Measurements from ENCODE around the gene CX3CR1.
"Not testable (repeated sequence)": the region's sequence is repeated elsewhere in the genome, so short reads cannot be mapped to it uniquely, and the experiment has no call there.

CX3CR1 gene

DNA sequence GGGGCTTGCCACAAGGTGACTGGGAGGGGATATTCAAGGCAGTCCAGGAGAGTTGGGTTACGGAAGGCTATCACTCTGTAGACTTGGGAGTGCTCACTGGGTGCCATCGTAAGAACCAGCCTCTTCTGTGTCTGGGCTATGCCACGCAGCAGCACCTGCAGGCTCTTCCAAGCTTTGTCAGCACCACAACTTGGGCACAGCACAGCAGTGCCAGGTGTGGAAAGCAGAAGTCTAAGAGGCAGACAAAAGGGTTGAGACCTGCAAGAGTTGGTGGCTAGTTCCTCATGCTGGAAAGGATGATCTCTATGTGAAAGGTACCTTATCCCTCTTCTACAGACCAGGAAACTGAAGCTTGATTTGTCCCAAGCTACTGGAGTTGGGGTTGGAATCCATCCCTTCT is 15.8 kb downstream of the CX3CR1 start:
- peak; percentile 92 for DNase-seq

DNA sequence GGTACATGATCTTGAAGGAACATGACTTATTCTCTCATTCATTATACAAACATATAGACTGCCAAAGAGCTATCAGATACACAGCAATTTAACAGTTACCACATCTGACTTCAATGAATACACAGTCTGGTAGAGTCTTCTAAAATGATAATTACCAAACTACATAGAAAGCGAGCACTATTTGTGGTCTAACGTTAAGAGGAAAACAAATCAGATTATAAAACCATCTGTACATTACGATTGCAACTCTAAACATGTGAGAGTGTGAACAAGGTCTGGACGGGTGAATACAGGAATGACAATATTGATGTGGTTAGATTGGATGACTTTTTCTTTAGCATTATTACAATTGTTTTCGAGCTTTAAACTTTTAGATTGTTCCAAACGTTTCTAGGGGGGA is 16.3 kb downstream of the CX3CR1 start:
- no peak for DNase-seq

DNA sequence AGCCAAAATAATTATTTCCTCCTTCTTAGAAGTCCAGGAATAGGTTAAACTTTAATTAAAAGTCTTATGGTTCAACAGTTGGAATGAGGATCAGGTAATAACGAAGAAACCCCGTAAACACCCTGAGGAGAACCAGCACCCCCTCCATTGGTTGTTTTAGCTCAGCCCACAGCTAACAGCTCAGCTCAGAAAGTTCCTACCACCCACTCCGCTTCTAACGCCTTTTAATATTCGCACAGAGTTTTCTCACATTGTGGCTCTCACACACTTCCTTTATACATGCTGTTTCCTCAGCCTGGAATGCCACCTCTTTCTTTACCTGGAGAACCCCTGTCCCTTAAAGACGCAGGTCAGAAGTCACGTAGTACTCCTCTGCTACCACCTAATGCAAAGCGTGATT is 17.0 kb downstream of the CX3CR1 start:
- peak; percentile 42 for DNase-seq

DNA sequence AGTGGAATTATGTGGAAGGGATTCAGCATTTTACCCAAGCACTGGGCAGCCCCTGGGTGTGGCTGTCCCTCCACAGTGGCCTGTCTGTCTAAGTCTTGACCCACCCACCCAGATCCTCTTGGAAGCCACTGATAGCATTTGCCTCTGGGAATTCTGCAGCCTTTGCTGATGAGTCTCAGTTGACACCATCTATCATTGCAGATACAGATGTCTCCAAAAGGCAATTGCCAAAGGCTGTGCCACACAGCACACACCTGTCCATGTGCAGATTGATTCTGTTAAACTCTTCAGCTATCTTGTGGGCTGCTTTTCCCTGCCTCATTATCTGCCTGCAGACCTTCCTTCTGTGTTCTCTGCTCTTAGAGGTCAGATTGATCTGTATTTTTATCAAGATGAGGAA is 18.1 kb downstream of the CX3CR1 start:
- DNase-seq, result no peak

DNA sequence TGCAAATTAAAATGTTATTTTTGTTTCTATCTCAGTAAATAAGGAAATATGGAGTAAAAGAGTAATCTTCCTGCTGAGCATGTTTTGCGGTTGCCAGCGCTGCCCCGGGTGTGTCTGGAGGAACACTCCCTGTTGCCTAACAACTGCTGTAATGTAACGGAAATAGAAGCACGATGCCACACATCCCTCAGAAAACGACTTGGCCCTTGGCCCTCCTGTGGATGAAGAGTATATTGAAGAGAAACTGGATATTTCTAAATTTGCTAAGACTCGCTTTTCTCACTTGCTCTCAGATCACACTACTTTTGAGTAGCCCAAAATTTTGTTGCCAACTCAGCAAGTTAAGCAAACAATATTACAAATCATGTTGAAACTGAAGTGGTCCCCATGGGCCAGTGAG is 18.9 kb downstream of the CX3CR1 start:
- DNase-seq, result peak; percentile 97

DNA sequence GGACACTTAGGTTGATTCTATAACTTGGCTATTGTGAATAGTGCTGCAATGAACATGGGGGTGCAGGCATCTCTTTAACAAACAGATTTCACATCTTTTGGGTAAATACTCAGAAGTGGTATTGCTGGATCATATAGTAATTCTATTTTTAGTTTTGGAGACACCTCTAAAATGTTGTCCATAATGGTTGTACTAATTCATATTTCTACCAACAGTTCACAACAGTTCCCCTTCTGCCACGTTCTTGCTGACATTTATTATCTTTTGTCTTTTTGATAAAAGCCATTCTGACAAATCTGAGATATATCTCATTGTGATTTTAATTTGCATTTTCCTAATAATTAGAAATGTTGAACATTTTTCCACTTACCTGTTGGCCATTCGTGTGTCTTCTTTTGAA is 19.5 kb downstream of the CX3CR1 start:
- no peak for DNase-seq

DNA sequence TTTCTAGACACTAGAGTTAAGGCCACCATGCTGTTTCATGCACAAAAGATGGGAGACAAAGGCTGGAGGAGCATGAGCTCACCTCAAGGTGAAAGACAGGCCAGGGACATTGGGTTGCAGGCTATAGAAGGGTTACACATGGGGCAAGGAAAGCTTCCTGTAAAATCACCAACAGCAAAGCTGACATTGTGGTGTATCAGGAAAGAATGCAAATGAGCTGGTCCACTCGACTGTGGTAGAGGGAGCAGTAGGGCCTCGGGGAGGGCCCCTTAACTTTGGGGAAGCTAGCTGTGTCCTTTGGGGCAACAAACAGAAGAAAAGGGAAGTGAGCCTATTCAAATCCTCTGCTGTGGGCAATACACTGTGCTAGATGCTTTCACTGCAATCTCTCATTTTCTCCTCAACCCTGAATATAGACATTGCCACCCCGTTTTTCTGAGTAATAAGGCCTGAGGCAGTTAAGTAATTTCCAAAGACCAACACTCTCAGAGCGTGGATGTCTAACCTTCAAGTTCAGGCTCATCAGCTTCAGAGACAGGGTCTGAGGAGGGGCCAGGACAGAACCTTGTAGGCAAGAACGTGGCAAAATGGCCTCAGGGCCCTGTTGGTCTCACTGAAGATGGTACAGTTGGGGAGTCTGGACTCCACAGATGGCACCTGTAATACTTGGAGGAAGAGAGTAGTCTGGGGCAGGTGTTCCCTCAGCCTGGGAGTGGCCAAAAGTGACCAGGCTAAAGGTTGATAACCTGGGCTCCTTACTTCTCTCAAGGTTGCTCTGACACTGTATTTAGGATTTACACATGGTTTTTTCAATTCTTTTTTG is 24.1 kb downstream of the CX3CR1 start:
- DNase-seq, result peak; percentile 93

DNA sequence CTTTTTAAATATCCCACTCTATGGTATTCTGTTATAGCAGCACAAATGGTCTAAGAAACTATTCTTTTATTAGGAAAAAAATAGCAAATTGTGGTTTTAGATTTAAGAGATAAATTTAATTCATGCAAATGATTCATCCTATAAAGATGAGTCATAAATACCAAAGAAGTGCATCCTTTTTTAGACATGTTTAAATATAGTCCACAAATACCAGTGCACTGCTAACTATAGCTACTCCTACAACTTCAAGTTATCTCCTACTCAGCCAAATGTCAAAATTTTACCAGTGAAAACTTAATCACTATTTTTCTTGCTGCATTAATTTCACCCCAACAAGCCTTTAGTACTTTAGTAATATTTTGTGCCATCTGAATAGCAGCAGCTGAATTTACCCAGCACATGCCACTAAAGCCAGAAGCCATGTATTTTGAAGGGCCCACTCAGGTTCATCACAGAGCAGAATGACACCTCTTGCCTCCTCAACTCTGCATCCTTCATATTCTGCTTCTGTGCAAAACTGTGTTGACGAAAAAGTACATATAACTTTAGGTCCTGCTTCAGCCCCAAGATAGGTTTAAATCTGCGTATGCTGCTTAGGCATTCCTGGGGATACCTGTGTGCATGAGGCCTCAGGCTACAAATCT is 24.9 kb downstream of the CX3CR1 start:
- DNase-seq, result no peak

DNA sequence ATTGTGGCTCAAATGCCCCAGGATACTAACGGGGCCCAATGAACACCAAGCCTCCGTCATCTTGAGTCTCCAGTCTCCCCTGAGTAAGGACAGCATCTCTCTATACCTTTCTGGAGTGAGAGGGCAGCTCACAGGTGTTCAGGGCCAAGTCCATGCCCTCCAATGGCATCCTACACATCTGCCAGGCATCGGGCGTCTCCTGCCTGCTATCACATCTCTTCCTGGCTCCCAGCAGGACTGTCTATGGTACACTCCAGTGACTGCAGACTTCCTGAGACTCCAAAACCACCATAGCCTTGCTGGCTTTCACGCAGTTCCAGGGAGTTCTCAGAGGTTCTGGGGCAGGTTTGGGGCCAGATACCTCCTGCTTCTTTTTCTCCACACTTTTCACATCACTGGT is 28.3 kb downstream of the CX3CR1 start:
- no peak for DNase-seq

DNA sequence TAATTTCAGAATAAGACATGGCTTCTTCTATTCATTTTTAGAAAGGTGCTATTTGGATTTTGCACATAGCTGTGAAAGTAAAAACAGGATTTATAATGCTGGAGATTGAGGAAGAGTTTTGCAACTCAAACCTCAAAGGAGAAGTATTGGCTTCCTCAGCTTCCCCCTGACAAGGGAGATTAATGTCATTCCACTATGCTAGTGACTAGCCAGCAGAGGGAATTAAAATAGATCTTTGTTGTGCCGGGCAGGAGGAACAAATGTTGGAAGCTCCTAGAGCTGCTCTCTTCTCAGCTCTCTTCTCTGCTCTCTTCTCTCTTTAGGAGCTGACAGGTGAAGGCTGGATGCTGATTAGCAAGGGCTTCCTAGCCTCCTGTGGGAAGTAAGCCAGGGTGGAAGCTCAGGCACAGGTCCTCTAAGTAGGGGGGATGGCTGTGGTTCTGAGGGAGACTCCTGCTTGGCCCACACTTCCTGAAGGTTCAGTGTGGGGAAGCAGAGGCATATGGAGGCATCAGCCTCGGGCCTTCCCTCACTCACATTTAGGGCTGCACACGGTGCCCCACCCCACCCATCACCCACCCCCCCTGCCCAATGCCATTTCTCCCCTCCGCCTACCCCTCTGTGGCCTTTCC is 29.6 kb downstream of the CX3CR1 start:
- no peak for DNase-seq

DNA sequence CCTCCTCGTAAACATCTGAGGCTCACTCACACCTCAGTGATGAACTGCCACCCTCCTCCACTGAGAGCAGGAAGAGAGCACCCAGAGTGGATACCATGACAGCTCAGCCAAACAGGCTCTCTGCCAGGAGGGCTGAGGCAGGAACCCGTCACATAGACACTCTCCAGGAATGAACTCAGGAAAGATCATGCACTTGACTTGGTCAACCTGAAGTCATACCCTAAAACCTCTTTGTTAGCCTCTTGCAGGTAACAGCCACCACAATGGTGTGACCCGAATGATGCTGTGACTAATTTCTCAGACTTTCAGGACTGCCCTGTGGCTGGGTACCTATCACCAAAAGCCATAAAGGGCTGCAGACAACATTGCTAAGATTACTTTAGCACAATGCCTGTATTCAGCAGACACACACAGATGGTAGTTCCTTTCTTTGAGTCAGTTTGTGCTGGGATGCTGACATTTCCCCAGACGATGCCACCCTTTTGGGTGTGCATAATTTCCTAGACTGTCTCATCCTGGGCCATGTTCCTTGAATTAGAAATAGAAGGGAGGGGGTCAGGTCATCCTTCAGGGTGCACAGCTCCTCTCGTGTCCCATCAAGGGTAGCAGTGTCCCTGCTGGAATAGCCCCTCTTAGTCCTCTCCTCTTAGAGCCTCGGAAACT is 30.3 kb downstream of the CX3CR1 start:
- no peak for DNase-seq

DNA sequence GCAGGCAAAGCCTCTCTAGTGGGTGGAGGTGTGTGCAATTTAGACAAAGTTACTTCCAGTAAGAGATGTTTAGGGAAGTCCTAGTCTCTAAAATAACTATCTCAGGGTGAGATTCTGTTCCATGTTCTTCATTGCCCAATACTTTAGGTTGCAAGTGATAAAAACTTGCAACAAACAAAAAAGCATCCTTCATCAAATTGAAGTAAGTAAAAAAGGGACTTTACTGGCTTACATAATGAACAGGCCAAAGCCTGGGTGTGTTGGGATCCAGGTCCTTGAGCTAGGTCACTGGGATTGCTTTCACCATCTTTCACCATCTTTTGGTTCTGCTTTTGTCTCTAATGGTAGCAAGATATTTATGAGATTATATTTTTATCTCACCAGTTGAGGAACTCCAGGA is 38.3 kb downstream of the CX3CR1 start:
- no peak for DNase-seq

DNA sequence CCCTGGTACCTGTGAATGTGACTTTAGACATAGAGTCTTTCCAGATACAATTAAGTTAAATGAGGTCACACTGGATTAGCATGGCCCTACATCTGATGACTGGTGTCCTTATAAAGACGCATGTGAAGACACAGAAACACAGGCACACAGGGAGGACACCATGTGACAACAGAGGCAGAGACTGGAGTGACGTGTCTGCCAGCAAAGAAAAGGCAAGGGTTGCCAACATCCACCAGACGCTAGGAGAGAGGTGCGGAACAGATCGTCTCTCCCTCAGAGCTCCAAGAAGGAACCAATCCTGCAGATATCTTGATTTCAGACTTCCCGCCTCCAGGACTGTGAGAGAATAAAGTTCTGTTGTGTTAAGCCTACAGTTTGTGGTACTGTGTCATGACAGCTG is 42.8 kb downstream of the CX3CR1 start:
- no peak for DNase-seq

DNA sequence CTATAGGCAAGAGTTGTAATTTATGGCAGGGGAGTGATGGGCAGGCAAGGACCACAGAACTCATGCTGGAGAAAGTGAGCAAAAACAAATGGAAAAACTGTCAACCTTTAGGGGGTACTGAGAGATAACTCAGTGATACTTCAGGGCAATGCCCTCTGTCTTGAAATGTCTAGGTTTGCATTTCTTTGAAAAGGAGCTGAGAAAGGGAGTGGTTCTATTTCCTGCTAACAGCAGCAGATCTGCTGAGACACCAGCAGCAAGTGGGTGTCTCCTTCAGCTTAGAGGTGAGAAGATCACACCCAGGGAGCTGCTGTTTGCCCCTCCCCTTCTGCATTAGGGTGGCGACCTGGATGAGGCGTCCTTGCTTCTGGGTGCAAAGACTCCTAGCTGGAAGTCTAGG is 45.2 kb downstream of the CX3CR1 start:
- peak; percentile 92 for DNase-seq

DNA sequence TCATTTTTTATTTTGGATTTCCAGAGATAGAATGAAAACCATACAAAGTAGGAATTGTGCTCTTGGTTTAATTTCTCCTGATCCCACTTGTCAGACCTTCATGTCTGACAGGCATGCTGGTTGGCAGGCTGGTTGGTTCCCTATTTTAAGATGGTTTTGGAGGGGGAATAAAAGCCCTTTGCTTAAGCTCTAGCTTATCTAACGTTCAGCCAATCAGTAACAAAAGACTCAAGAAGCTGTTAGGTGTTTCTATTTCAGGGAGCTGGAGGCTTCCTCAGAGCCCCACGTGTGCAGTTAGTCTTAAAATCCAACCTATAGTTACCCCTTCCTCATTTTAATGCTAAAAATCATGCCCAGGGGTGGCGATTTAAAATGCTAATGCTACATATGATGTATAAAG is 47.0 kb downstream of the CX3CR1 start:
- no peak for DNase-seq

DNA sequence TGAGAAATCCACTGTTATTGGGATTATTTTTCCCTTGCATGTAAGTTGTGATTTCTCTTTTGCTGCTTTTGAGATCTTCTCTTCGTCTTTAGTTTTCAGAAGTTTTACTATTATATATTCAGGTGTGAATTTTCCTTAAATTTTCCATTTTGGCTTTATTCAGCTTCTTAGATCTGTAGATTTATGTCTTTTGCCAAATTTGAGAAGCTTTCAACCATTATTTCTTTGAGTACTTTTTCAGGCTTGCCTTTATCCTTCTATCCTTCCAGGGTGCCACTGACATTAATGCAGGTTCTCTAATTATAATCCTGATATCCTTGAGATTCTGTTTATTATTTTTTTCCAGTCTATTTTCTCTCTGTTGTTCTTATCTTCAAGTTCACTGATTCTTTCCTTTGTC is 49.4 kb downstream of the CX3CR1 start:
- no peak for DNase-seq

DNA sequence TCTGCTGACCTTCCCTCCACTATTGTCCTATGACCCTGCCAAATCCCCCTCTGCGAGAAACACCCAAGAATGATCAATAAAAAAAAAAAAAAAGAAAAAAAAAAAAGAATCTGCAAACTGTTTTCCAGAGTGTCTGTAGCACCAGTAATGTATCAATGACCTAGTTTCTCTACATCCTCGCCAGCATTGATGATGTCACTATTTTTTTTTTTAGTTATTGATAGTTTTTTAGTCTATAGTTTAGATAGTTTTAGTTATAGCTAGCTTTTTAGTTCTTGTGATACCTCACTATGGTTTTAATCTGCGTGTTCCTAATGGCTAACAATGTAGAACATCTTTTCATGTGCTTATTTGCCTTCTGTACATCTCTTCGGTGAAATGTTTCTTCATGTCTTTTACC is 51.3 kb downstream of the CX3CR1 start:
- DNase-seq, result no peak

DNA sequence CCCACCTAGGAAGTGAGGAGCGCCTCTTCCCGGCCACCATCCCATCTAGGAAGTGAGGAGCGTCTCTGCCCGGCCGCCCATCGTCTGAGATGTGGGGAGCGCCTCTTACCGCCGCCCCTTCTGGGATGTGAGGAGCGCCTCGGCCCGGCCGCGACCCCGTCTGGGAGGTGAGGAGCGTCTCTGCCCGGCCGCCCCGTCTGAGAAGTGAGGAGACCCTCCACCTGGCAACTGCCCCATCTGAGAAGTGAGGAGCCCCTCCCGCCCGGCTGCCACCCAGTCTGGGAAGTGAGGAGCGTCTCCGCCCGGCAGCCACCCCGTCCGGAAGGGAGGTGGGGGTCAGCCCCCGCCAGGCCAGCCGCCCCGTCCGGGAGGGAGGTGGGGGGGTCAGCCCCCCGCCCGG is 52.2 kb downstream of the CX3CR1 start:
- not testable (repeated sequence) for DNase-seq

DNA sequence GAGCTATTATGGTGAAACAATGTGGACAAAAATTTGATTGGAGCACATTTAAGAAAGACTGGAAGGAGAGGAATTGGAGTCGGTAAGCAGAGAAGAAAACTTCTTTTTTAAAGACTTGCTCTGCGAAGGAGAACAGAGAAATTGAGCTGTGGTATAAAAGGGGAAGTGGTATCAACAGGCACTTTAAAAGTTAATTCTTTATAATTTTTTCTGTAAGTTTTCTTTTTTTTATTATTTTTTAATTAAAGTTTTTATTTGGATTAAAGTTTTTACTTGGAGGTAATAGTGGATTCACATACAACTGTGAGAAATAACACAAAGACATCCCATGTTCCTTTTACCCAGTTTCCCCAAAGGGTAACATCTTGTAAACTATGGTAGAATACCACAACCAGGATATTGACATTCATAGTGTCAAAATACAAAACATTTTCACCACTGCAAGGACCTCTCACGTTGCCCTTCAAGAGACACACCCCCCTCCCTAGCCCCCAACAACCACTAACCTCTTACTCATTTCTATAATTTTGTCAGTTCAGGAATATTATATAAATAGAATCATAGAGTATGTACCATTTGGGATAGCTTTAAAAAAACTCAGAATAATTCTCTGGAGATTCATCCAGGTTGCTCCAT is 53.6 kb downstream of the CX3CR1 start:
- no peak for DNase-seq

DNA sequence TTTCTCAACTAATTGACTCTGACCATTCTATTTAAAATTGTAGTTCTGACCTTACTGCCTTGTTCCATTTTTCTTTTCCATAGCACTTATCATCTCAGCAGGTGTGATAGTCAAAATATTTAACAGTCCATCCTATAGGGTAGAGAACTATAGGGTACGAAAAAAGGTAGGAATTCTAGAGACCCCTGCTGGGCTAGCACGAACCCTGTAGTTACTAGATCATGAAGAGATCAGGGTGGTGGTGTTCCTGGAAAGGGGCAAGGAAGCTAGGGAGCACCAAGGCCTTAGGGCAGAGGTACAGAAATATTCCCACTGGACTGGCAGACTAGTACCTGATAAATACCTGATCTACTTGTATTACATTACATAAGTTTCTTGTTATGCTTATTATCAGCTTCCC is 55.5 kb downstream of the CX3CR1 start:
- no peak for DNase-seq

DNA sequence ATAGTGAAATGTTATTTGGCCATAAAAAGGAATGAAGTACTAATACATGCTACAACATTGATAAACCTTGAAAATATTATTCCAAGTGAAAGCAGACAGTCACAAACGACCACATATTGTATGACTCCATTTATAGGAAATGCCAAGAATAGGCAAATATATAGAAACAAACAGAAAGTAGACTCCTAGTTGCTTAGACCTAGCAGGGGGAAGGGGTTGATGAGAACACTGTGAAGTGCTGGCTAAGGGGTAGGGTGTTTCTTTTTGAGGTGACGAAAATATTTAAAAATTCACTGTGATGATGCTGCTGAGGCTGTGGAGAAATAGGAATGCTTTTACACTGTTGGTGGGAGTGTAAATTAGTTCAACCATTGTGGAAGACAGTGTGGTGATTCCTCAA is 56.9 kb downstream of the CX3CR1 start:
- no peak for DNase-seq

DNA sequence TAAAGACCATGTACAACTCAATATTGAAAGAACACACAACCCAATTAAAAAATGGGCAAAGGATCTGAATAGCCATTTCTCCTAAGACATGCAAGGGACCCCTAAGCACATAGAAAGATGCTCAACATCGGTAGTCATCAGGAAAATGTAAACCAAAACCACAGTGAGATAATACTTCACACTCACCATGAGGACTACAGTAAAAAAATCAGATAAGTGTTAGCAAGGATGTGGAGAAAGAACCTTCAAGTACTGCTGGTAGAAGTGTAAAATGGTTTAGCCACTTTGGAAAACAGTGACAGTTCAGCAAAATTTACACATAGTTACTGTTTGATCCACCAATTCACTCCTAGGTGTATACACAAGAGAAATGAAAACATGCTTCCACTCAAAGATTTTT is 57.4 kb downstream of the CX3CR1 start:
- no peak for DNase-seq

DNA sequence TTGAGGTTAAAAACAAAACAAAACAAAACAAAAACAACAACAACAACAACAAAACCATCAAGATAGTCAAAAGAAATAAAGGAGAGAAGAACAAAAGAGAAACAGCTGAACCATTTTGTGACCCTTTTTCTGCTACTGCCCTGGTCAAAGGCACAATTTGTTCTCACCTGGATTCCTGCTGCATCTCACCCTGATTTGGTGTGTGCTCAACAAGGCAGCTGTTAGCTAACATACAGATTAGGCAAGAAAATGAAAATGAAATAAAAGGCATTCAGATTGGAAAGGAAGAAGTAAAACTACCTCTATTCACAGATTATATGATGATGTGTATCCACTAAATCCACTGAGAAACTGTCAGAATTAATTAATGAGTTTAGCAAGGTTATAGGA is 58.7 kb downstream of the CX3CR1 start:
- DNase-seq, result peak; percentile 72
